Superior temporal gyrus (tissue), 1 donor: ENCODE data around the gene CCDC9.
"Not testable (repeated sequence)": the region's sequence is repeated elsewhere in the genome, so short reads cannot be mapped to it uniquely, and the experiment has no call there.

Experiments used
- DNase-seq: peaks from one replicate; pipeline ENCODE4 v3.0.0-alpha.2; 2016; ENCODE audit errors: extremely low spot score

Gene CCDC9

DNA sequence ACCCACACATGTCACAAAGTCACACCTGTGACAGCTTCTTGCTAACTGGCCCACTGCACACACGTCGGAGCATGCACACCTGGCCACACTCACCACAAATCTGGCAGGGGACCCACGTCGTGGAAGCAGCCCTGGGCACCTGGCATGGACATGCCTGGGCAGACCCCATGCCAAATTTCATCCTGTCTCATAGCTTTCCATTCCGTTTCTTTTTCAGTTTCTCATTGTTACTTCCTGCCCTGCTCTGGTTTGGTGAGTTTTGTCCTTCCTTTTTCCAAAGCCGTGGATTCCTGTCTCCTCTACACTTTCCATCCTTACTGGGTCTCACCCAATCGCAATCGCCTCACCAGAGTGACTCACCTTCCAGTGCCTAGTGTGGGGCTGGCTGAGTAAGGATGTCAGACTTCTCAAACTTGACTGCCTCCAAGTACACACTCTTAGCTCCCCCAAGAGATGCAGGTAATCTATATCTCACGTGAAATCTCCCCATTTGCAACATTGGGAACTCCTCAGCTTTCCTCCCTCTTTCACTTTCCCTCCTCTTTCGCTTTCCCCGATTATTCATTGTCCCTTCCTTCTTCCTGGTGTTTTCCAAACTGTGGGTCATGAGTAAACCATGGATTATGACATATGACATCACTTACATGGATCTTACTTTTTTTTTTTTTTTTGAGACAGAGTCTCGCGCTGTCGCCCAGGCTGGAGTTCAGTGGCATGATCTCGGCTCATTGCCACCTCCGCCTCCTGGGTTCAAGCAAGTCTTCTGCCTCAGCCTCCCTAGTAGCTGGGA lies 23.7 kb upstream of the CCDC9 start:
- DNase-seq = no peak

DNA sequence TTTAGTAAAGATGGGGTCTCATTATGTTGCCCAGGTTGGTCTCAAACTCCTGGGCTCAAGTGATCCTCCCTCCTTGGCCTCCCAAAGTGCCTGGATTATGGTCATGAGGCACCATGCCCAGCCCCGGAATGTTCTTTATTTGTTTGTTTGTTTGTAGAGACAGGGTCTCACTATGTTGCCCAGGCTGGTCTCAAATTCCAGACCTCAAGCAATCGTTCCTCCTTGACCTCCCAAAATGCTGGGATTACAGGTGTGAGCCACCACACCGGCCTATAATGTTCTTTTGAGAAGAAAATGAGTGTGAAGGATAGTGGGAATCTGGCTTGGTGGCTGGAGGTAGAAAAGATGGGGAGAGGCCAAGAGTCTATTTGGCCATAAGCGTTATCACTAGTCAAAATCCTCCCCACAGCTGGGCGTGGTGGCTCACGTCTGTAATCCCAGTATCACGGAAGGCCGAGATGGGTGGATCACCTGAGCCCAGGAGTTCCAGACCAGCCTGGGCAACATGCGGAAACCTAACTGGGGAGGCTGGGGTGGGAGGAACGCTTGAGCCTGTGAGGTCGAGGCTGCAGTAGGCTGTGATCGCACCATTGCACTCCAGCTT lies 20.2 kb upstream of the CCDC9 start:
- no peak for DNase-seq

DNA sequence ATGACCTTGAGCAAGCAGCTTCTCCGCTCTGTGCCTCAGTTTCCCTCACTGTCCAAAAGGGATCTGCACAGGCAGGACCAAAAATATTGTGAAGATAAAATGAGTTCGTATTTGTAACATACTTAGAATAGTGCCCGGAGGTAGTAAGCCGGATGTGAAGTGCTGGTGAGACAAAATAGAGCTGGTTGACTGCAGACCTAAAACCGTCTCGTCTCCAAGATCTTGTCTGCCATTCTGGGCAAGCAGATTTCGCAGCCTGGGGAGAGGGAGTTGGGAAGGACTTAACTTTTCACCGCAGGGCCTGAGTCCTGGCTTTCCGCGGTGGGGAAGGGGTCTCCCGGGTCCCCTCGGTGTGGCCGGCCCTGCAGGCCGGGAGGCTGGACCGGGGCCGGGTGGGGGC lies 17.2 kb upstream of the CCDC9 start:
- no peak for DNase-seq

DNA sequence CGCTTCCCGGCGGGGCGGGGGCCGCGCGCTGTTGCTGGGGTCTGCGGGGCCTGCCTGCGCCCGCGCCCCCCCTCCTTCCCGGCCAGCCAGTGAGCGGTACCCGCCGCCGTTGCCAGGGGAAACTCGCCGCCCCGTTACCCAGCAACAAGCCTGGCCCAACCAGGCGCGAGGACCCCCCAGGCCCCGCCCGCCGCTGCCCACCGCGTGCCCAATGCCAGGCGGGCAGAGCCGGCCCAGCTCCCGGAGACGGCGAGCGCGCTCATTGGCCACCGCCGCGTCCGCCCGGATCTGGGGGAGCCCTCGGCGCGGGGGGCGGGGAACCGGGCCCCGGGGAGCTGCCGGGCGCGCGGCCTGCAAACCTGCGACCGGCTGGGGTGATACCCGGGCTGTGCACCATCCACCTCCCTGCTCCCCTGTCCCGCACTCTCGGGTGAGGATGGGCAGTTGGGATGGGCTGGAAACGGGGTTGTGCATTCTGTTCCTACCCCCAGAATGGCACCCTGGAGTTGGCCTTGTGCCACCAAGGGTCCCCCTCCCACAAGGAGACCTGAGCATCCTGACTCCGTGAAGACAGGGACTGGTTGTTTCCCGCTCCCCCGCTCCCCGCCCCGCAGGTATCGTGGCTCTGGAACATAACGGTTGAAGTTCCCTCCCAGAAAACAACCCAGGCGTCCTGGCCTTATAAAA lies 16.6 kb upstream of the CCDC9 start:
- DNase-seq = peak; percentile 74

DNA sequence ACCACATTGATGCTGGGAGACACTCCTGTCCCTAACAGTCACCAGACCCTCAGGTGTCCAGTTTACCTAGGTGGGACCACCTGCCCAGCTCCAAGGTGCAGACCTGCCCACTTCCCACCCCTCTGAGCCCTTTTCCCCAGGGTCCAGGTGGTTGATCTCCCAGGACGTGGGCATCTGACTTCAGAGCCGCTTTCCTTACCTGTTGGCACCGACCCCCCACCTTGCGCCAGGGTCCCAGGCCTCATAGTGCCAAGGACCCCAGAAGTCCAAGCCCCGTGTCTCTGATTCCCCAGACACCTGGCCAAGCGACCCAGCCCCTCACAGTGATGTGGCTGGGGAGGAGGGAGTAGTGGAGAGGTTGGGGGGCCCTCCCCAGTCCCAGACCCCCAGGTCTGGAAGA lies 15.8 kb upstream of the CCDC9 start:
- peak; percentile 4 for DNase-seq

DNA sequence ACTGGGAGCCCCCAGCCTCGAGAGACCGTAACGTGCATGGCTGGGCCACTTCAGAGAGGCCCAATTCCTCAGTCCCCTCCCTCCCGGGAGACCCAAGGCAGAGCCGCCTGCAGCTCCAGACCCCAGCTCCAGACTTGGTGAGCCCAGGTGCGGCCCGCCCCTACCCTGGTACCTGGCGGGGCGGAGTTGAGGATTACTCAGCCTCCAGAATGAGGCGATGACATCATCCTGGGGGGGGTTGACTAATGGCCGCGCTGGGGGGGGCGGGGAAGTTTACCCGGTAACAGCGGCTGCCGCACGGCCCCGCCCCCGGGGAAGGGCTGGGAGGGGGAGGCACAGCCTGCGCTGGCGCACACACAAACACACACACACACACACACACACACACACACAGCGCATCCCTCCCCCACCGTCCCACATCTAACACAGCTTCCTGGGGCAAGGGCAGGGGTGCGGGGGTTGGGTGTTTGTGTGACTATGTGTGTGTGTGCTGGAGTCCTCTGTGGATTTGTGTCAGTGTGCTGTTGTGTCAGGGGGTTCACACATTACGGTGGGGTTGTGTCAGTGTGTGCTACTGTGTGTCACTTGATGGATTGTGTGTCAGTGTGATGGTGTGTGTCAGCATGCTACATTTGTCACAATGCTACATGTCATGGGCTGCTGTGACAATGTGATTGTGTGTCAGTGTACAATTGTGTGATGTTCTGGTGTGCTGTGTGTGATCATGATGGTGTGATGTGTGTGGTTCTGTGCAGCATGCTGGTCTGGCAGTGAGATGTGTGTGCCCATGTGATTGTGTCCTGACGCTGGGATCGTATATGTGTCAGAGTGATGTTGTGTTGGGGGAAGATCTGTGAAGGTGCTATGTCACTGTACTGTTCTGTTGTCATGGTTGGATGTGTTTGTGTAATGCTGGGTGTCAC lies 15.1 kb upstream of the CCDC9 start:
- DNase-seq = peak; percentile 8

DNA sequence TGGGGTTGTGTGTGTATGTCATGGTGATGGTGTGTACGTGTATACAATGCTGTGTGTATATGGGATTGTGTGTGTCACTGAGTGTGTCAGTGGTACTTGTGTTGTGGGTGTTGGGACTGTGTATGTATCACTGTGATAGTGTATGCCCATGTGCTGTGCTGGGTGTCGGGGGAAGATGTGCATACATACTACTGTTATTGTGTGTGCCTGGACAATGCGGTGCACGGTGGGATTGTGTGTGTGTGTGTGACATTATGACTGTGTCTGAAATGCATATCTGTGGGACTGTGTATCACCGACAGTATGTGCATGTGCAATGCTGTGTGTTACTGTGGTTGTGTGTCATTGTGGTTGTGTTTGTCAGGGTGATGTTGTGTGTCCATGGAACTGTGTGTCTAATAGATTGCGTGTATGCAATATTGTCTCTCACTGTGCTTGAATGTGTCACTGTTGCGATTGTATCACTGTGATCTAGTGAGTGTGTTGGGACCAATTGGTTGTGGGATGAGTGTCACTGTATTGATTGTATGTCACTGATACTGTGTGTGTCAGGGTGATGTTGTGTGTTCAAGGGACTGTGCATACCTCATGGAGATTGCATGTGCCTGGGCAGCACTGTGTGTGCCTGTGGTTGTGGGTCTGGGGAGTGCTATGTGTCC lies 14.3 kb upstream of the CCDC9 start:
- peak; percentile 9 for DNase-seq

DNA sequence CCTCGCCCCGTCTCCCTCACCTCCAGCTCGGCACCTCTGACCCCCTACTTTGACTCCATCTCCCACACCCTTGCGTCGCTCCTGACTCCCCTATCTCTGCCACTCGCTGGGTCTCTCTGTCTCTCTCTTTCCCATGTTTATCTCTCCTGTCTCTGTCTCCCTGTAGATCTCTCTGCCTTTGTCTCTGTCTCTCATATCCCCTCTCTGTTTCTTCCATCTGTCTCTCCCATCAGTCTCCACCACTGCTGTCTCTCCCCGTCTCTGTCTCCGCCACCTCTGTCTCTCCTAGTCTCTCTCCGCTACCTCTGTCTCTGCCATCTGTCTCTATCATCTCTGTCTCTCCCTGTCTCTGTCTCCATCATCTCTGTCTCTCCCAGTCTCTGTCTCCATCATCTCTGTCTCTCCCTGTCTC lies 13.0 kb upstream of the CCDC9 start:
- no peak for DNase-seq

DNA sequence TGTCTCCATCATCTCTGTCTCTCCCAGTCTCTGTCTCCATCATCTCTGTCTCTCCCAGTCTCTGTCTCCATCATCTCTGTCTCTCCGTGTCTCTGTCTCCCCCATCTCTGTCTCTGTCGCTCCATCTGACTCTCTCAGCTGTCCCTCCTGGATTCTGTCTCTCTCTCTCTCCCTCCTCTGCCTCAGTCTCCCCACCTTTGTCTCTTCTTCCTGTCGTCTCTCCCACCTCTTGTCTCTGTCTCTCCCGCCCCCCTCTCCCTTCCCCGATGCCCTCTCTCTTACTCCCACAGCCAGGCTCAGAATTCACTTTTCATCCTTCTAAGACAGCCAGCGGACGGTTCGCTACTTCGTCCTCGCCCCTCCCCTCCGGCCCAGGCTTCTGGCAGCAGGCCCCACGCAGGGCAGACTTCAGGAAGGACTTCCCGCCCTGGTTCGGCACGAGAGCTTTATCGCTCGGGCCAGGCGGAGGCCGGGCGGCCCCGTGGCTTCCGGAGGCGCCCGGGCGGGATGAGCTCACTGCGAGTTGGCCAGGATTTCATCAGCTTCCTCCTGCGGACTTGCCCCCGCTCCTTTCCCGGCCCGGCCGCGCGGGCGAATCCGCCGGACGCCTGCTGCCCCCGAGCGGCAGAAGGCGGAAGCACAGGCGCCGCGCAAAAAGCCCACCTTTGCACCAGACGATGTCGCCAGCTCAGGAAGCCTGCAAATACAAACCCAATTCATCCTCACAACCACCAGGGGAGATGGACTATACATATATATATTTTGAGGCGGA lies 12.4 kb upstream of the CCDC9 start:
- peak; percentile 79 for DNase-seq

DNA sequence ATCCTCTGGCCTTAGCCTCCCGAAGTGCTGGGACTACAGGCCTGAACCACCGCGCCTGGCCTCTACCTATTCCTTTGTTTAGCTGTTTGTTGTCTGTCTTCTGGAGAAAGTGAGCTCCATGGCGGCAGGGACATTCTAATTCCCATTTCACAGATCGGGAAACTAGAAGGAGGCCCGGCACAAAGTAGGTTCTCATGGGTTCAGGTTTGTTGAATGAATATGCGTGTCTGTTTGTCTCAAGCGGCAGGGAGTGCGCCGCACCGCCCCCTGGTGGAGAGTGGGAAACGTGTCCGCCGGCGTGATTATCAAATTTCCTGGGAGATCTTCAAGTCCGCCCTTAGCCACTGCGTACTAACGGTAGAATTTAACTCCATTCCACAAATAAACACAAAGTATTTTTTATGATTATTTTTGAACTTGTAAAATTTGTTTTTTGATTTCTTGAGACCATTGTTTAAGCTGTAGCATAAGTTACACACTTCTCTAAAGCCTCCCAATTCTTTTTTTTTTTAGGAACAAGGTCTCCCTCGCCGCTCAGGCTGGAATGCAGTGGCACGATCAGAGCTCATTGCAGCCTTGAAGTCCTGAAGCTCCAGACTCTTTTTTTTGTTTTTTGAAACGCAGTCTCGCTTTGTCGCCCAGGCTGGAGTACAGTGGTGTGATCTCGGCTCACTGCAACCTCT lies 8.9 kb upstream of the CCDC9 start:
- peak; percentile 81 for DNase-seq

DNA sequence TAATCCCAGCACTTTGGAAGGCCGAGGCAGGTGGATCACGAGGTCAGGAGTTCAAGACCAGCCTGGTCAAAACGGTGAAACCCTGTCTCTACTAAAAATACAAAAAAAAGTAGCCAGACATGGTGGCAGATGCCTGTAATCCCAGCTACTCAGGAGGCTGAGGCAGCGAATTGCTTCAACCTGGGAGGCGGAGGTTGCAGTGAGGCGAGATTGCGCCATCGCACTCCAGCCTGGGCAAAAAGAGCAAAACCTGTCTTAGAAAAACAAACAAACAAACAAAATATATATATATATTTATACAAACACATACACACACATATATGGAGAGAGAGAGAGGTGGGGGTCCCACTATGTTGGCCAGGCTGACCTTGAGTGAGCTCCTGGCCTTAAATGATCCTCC lies 3.3 kb upstream of the CCDC9 start:
- DNase-seq = not testable (repeated sequence)

DNA sequence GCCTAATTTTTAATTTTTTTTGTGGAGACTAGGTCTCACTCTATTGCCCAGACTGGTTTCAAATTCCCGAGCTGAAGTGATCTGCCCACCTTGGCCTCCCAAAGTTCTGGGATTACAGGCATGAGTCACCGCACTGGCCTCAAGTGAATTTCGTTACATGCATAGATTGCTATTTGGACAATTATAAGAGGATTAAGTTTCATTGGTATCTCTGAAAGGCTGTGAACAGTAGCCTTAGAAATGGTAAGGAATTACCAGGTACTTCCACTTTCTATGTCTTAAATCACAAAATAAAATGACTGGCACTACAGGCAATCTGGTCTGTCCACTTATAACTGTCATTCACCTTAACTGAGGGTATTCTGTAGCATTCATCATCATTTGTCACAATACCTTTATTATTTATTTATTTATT lies 2.9 kb upstream of the CCDC9 start:
- DNase-seq = peak; percentile 3

DNA sequence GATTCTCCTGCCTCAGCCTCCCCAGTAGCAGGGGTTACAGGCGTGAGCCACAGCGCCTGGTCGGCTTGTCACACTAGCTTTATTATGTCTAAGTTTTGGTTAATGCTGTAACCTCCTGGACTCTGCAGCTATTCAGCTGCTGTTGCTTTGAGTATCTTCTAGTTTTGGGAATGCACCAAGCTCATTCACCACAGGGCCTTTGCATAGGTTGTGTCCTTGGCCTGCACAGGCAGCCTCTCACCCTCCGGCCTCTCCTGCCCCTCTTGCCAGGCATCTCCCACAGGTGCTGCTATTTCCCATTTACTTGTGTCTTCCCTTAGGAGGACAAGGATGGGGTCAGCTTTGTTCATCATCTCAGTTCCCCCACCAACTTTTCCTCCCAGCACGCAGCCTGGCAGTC lies 2.4 kb upstream of the CCDC9 start:
- peak; percentile 2 for DNase-seq

DNA sequence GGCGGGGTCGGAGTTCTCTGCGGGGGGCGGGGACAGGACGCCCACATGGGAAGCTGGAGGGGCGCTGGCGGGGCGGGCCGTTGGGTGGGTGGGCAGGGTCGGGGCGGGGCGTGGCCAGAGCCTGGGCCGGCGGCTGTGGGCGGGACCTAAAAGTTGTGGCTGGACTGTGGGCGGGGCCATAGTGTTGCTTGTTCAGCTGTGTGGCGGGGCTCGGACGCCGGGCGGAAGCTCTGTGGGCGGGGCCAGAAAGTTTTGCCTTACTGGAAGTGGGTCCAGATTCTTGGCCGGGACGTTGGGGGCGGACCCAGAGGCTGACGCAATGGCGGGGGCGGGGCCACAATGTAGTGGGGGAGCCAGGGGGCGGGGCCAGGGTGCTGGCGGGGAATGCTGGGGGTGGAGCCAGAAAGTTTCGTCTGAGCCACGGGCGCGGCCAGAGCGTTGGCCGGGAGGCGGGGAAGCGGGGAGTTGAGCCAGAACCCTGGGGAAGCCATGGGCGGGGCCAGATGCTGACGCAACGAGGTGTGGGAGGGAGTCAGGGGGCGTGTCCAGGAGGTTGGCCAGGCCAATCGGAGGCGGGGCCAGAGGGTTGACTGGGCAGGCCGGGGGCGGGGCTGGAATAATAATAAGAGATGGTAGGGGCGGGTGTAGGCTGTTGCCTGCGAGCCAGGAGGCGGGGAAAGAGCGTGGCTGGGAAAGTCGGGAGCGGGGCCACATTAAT lies 527 bp downstream of the CCDC9 start:
- peak; percentile 98 for DNase-seq

DNA sequence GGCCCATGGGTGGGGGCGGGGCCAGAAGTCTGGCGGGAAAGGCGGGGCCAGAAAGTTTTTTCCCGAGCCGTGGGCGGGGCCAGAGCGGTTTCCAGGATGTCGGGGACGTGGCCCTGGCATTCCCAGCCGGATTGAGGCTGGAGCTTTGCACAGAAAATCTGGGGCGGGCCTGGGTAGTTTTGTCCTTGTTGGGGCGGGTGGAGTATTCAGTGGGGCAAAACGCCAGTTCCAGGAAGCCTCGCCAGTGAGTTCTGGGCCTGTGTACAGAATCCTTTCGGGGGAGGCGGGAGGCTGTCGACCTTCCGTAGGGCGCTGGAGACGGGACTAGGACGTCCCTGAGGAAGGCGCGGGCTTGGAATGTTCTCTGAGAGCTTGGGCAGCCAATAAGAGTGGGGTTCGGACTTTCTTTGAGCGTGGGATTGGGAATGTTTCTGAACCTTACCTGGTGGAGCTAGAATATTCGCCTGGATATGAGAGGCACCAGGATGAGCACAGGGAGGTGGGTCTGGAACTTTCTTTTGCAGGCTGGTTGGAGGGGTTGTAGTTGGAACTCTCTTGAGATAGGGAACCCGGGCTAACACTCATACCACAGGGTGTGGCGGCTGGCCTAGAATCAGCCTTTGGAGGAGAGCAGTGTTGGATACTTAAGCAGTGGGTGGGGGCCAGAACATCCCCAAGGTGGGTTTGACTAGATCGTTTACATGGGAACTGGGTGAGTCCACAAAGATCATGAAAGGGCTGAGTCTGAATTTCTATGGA lies 1.3 kb downstream of the CCDC9 start:
- no peak for DNase-seq

DNA sequence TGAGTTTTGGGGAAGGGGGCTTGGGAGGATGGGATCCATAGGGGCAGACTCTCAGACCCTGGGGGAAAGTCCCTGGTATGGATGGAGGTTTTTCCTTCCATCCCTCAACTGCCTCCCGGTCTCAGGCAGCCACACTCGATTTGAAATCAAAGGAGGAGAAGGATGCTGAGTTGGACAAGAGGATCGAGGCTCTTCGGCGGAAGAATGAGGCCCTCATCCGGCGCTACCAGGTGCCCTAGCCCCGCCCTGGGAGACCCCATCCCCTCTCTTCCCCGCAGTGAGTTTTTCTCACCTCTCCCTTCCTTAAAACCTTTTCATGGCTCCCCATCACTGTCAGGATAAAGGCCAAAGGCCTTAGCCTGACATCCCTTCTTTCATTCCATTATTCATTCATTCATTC lies 2.1 kb downstream of the CCDC9 start:
- no peak for DNase-seq

DNA sequence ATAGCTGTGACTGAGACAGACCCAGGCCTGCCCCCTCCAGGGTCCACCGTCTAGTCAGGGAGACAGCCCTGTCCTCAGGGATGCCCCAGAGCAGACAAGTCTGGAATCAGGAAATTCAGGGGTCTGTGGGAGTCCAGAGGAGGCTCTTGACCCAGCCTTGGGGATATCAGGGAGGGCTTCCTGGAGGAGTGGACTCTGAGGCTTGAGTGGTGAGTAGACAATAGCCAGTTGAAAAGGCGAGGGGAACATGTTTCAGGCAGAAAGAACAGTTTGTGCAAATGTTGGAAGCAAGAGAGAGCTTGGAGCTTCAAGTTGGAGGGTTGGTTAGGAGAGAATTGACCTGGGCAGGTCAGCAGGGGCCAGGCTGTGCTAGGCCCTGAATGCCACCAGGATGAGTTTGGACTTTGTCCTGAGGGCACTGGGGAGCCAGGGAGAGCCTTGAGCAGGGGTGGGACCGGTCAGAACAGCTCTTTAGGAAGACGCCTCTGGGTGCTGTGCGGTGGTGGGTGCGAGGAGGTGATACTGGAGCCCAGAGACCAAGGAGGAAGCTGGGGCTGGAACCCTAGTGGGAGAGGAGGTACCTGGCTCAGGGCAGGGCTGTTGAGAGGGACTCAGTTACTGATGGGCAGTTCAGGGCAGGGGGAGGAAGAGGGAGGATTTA lies 2.7 kb downstream of the CCDC9 start:
- DNase-seq = no peak

DNA sequence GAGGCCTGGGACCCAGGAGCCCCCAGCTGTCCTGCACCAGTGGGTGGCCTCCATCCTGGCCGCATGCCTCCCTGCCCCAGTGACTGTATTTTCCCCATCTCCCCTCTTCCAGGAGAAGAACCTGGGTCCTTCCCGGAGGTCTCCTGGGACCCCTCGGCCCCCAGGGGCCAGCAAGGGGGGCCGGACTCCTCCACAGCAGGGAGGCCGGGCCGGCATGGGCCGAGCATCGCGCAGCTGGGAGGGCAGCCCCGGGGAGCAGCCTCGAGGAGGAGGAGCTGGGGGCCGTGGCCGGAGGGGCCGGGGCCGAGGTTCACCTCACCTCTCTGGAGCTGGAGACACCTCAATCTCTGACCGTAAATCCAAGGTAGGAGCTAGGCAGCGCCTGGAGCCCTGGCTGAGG lies 4.2 kb downstream of the CCDC9 start:
- no peak for DNase-seq
